GM21717 (cell line): ENCODE measurements around the gene SPHKAP.
"Not testable (repeated sequence)": the region's sequence is repeated elsewhere in the genome, so short reads cannot be mapped to it uniquely, and the experiment has no call there.

Experiments
- ATAC-seq: cut with Tn5 transposase; IDR thresholded peaks from one replicate; pipeline ENCODE4 v1.9.1; 2021; ENCODE audit warnings: mild to moderate bottlenecking, moderate library complexity; ENCODE audit not compliant: unreplicated experiment

Gene SPHKAP

GRCh38 chr2:228038967-228039366, 142.5 kb downstream of the SPHKAP start:
- no peak for ATAC-seq

- no peak for ATAC-seq
Observed at GRCh38 chr2:228037915-228038314, 143.6 kb downstream of the SPHKAP start.

- no peak for ATAC-seq
Observed at GRCh38 chr2:228023619-228024018, 157.9 kb downstream of the SPHKAP start.

GRCh38 chr2:228018311-228018710, 163.2 kb downstream of the SPHKAP start:
- no peak for ATAC-seq

- no peak for ATAC-seq
Observed at GRCh38 chr2:228017784-228018183, 163.7 kb downstream of the SPHKAP start.

GRCh38 chr2:228016402-228016801, 165.1 kb downstream of the SPHKAP start:
- peak; percentile 89 for ATAC-seq

- no peak for ATAC-seq
Observed at GRCh38 chr2:228015741-228016140, 165.7 kb downstream of the SPHKAP start.

- no peak for ATAC-seq
Observed at GRCh38 chr2:227996366-227996765, 185.1 kb downstream of the SPHKAP start.

- no peak for ATAC-seq
Observed at GRCh38 chr2:227990937-227991336, 190.6 kb downstream of the SPHKAP start.

GRCh38 chr2:227973241-227973640, 208.2 kb downstream of the SPHKAP start:
- ATAC-seq, result no peak

GRCh38 chr2:227971619-227972230, 209.8 kb downstream of the SPHKAP start:
- ATAC-seq, result no peak

- ATAC-seq, result no peak
Observed at GRCh38 chr2:227960317-227960716, 221.2 kb downstream of the SPHKAP start.

- ATAC-seq, result no peak
Observed at GRCh38 chr2:227942965-227943364, 238.5 kb downstream of the SPHKAP start.

GRCh38 chr2:227942021-227942420, 239.5 kb downstream of the SPHKAP start:
- ATAC-seq, result peak; percentile 83

- peak; percentile 52 for ATAC-seq
Observed at GRCh38 chr2:227939271-227940027, 242.0 kb downstream of the SPHKAP start.

GRCh38 chr2:227936249-227936648, 245.2 kb downstream of the SPHKAP start:
- ATAC-seq, result not testable (repeated sequence)

GRCh38 chr2:227933884-227934283, 247.6 kb downstream of the SPHKAP start:
- no peak for ATAC-seq

GRCh38 chr2:227932403-227932802, 249.1 kb downstream of the SPHKAP start:
- no peak for ATAC-seq

- ATAC-seq, result no peak
Observed at GRCh38 chr2:227932001-227932400, 249.5 kb downstream of the SPHKAP start.
